ENCODE measurements around the gene SND1.

The SND1 gene

DNA sequence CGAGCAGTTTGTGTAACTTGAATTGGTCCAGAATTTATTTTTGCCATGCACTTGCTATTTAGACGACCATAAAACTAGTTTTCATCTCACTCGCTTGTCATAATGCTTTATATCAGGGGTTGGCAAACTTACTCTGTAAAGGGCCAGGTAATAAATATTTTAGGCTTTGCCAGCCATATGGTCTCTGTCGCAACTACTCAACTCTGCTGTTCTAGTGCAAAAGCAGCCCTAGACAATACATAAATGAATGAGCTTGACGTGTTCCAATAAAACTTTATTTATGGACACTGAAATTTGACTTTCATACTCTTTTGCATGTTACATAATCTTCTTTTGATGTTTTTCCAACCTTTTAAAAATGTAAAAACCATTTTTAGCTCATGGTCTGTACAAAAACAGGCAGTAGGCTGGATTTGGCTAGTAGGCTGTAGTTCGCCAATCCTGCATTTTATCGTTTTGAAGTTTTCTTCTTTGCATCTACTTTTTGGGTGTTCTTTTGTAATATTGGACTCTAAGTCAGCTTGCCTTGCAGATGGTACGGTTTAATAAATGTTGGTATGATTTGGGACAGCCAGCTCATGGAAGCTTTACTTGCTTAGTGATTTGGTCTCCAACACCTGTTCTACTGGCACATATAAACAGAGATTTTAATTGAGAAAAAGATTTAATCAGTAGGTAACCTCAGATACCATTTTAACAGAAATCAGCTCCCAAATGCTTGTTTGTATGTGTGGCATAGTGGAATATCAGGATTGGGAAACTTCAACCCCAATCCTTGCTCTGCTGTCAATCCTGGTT lies 25.6 kb downstream of the SND1 start:
- TF ChIP-seq, protein P1, sequence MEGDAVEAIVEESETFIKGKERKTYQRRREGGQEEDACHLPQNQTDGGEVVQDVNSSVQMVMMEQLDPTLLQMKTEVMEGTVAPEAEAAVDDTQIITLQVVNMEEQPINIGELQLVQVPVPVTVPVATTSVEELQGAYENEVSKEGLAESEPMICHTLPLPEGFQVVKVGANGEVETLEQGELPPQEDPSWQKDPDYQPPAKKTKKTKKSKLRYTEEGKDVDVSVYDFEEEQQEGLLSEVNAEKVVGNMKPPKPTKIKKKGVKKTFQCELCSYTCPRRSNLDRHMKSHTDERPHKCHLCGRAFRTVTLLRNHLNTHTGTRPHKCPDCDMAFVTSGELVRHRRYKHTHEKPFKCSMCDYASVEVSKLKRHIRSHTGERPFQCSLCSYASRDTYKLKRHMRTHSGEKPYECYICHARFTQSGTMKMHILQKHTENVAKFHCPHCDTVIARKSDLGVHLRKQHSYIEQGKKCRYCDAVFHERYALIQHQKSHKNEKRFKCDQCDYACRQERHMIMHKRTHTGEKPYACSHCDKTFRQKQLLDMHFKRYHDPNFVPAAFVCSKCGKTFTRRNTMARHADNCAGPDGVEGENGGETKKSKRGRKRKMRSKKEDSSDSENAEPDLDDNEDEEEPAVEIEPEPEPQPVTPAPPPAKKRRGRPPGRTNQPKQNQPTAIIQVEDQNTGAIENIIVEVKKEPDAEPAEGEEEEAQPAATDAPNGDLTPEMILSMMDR (IDR thresholded peaks at IDR 0.05; ENCODE audit: extremely low read depth, missing control alignments) = no peak
- DNase-seq (ENCODE audit: low spot score) = no peak

DNA sequence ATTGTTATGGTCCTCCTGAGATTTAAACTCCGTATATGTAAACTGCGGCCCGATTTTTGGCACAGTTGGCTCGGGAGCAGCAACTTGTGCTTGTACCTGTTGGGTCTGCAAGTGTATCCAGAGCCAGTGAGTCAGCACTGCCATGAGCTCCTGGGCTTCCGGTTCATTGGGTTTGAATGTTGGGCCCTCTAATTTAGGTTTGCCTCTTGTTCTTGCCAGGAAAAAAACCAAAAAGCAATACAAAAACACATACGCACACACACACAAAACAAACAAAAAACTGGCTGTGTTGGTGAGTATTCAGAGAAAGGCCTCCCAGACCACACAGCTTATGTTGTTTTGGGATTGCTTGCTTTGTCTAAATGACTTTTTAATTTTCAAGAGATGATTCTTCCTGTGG lies 26.3 kb downstream of the SND1 start:
- TF ChIP-seq, protein P1 (IDR thresholded peaks at IDR 0.05; ENCODE audit: extremely low read depth, missing control alignments) = no peak
- DNase-seq (ENCODE audit: low spot score) = no peak

DNA sequence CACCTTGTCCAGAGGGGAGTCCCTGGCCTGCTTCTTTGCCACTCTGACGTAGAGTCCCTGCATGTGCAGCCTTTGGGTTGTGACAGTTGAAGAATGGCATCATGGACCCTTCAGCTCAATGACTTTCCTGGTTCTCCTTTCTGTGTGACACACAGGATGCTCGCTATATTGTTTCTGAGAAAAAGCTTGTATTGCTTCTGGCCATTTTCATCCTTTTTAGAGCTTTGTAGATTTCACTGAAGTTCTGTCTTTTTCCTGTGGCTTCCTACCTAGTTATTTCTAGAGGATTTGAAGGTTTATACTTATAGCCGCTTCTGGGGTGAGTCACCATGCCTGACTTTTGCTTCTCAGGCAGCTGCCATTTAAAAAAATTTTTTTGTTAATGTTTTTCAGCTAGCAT lies 27.0 kb downstream of the SND1 start:
- TF ChIP-seq, protein P1 (IDR thresholded peaks at IDR 0.05; ENCODE audit: extremely low read depth, missing control alignments) = no peak
- DNase-seq (ENCODE audit: low spot score) = peak; percentile 49

DNA sequence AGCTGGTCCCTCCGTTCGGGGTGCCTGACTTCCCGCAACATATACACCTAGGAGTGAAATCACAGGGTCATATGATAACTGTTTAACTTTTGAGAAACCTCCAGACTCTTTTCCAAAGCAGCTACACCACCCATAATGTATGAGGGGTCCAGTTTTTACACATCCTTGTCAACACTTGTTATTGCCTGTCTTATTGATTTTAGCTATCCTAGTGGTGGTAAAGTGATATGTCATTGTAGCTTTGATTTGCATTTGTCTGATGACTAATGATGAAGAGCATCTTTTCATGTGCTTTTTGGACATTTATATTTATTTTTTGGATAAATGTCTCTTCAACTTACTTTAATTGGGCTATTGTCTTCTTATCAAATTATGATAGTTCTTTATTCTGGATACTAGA lies 29.0 kb downstream of the SND1 start:
- TF ChIP-seq, protein P1 (IDR thresholded peaks at IDR 0.05; ENCODE audit: extremely low read depth, missing control alignments) = no peak
- no peak for DNase-seq (ENCODE audit: low spot score)

DNA sequence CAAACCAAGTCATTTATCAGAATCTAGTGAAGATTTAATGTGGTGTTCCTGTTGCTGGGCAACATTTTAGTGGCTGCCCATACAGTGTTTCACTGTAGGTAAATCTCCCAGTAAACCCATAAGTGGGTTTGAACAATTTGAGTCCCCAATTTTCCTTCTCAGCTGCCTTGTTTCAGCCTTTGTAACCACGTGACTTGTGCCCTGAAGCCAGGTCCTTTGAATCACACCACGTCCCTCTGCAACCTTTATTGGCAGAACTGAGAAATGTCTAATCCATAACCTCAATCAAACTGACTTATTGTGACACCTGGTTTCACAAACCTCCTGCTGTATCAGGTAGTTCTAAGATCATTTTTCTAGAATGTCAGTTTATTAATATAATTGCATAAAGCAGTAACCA lies 30.1 kb downstream of the SND1 start:
- DNase-seq (ENCODE audit: low spot score) = no peak
- TF ChIP-seq, protein P1 (IDR thresholded peaks at IDR 0.05; ENCODE audit: extremely low read depth, missing control alignments) = no peak

DNA sequence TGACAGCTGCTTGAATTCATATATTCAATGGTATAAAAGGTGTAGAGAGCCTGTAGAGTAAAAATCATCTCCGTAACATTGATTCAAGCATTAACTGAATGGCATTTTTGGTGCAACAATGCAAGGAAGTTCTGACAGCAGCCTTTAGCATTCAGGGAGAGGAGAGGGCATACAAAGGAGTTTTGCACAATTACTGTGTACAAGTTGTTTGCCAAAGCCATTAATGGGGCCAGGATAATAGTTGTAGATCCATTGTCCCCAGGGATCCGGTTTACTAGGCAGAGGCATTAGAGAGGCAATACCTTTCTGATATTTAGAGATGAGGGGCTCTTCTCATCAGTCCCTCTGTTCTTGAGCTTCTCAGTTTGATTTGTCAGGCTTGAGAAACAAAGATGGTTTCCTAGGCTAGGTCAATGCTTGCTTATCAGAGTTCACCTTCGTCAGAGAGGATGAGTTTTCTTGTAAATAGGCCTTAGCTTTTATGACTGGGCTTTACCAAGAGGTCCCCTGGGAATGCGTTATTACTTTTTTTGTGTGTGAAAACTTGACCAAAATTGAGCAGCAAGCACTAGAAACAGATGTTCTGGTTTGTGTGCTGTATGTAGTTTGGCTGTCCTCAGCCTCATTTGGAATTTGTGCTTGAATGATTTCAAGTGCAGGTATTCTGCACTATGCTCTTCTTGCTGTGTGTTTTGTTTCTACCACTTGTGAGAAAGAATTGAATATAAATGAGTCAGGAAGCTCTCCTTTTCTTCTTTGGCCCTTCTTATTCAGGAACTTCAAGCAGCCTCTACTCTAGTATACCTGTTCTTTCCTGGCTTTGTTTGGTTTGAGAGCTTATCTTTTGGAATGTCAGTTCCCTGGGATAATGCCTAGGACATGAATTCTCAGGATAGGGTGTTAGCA lies 32.0 kb downstream of the SND1 start:
- TF ChIP-seq, protein P1 (IDR thresholded peaks at IDR 0.05; ENCODE audit: extremely low read depth, missing control alignments) = no peak
- DNase-seq (ENCODE audit: low spot score) = peak; percentile 8

DNA sequence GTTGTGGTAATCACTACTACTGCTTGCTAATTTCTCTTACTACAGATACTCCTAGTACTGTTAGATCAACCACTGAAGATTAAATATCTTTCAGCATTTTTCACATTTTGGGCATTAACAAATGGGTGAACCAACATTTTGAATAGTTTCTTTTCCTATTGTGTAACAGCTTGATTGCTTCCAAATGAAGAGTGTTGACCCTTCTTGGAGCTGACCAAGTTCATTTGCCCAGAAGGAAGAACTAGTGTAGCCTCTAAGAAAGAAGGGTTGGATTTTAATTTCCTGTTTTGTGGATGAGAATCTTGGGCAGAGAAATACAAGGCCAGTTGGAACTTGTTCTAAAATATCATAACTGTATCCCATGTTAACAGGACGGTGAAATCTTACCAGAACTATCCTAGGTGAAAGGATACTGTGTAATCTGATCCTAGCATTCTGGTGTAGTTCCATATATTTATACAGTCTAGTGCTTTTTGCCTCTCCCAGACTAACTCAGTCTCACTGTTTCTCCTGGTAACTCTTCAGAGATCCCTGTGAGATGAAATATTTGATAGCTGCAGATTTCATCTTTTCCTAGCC lies 37.3 kb downstream of the SND1 start:
- no peak for DNase-seq (ENCODE audit: low spot score)
- TF ChIP-seq, protein P1 (IDR thresholded peaks at IDR 0.05; ENCODE audit: extremely low read depth, missing control alignments) = no peak

Data from GM20000 (cell line).